GM12872 (cell line): ENCODE results near the gene KMT2C.

Source experiments
- TF ChIP-seq, protein P1 (sequence below): IDR thresholded peaks from 3 replicates; pipeline ENCODE4 v1.5.1; 2011; ENCODE audit warnings: low read depth, mild to moderate bottlenecking, low read length, moderate library complexity; ENCODE audit not compliant: insufficient read depth

The KMT2C gene

DNA sequence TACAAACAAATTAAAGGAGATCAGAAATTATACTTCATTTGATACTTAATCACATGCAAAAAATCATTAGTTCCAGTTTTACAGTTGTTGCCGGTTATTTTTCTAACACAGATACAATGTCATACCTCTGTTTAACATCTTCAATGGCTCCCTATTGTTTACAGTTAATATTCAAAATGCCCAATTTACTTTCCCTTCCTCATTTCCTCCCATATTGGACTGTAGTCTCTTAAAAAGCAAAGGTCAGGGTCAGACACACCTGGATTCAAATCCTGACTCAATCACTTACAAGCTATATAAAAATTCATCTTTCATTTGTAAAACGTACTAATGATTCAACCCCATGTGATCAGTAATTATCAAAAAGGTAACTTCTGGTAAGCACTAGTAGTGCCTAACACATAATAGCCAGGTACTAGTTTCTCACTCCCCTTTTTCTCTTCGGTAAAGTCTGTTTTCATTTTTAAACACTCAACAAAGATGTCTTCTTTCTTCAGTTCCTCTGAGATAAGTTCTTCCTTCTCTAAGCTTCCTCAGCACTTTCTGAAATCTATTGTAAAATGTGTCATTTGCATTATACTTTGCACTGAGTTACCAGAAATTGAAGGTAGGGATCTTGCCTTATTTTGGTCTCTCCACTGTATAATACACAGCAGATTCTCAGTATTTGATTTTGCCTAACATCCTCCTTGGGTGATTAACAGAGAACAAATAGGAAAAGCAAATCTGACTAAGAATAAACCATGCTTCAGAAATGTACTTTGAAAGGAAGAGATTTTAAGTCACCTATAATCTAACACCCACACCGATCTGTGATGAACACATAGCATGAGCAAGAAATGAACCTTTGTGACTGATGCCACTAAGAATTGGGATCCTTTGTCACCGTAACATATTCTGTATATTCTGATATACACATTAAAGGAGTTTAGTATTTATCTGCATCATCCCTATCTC, 16.1 kb downstream of the KMT2C start:
- TF ChIP-seq, protein P1, sequence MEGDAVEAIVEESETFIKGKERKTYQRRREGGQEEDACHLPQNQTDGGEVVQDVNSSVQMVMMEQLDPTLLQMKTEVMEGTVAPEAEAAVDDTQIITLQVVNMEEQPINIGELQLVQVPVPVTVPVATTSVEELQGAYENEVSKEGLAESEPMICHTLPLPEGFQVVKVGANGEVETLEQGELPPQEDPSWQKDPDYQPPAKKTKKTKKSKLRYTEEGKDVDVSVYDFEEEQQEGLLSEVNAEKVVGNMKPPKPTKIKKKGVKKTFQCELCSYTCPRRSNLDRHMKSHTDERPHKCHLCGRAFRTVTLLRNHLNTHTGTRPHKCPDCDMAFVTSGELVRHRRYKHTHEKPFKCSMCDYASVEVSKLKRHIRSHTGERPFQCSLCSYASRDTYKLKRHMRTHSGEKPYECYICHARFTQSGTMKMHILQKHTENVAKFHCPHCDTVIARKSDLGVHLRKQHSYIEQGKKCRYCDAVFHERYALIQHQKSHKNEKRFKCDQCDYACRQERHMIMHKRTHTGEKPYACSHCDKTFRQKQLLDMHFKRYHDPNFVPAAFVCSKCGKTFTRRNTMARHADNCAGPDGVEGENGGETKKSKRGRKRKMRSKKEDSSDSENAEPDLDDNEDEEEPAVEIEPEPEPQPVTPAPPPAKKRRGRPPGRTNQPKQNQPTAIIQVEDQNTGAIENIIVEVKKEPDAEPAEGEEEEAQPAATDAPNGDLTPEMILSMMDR, result no peak

DNA sequence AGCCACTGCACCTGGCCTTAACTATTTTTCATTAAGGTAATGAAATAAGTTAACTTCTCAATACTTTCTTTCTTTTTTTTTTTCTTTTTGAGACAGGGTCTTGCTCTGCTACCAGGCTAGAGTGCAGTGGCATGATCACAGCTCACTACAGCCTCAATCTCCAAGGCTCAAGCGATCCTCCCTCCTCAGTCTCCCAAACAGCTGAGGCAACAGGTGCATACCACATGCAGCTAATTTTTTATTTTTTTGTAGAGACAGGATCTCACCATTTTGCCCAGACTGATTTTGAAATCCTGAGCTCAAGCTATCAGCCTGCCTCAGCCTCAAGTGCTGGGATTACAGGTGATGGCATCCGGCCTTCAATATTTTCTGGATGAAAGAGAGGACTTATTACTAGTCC, 21.0 kb downstream of the KMT2C start:
- TF ChIP-seq, protein P1, result no peak

DNA sequence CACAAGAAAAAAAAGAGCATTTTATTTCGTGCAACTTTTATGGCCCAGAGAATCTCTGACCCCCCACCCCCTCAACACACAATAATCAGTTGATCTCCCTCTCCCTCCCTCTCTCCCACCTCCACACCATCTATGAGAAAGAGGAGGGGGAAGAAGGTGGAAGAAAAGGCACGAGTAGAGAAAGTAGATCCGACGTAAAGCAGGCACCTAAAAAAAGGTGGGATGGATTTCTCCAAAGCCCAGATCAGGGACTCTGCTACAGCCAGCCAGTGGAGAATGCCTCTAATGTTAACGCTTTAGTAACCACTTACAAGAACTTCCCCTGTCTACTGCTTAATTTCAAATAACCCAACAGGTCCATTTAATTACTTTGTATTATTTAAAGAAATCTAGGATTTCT, 24.4 kb downstream of the KMT2C start:
- TF ChIP-seq, protein P1, result no peak

DNA sequence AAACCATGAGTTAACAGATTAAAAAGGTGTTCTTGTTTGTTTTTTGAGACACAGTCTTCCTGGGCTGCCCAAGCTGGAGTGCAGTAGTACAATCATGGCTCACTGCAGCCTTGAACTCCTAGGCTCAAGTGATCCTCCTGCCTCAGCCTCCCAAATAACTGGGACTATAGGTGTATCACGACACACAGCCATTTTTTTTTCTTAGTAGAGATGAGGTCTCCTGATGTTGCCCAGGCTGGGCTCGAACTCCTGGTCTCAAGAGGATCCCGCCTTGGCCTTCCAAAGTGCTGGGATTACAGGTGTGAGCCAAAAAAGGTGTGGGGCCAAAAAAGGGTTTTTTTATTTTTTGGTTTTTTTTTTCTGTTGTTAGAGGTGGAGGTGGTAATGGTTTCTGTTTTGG, 29.3 kb downstream of the KMT2C start:
- TF ChIP-seq, protein P1, result no peak

DNA sequence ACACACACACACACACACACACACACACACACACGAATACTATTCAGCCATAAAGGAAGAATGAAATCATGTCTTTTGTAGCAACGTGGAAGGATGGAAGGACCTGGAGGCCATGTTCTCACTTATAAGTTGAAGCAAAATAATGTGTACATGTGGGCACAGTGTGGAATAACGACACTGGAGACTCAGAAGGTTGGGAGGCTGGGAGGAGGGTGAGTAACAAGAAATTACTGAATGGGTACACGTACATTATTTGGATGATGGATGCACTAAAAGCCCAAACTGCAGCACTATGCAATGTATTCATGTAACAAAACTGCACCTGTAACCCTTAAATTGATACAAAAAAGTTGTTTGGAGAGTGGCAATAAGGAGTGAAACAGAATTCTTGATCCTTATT, 32.1 kb downstream of the KMT2C start:
- TF ChIP-seq, protein P1, result no peak

DNA sequence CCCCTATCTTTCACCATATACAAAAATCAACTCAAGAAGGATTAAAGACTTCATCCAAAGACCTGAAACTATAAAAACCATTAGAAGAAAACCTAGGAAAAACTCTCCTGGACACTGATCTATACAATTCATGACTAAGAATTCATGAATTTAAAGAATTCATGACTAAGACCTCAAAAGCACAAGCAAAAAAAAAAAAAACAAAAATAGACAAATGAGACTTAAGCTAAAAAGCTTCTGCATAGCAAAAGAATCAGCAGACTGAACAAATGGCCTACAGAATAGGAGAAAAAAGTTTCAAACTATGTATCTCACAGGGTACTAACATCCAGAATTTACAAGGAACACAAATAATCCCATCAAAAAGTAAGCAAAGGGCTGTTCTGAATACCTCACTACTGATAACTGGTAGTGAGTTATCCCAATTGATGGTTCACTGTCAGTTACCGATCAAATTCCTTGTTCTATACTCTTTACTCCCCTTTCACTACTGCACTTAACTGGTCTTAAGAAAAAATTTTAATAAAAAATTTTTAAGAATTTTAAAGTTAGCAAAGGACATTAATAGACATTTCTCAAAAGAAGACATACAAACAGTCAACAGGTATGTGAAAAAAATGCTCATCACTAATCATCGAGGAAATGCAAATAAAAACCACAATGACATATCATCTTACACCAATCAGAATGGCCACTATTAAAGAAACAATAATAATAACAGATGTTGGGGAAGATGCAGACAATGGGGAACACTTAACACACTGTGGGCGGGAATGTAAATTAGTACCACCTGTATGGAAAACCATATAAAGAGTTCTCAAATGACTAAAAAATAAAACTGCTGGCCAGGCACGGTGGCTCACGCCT, 33.2 kb downstream of the KMT2C start:
- TF ChIP-seq, protein P1, result no peak

DNA sequence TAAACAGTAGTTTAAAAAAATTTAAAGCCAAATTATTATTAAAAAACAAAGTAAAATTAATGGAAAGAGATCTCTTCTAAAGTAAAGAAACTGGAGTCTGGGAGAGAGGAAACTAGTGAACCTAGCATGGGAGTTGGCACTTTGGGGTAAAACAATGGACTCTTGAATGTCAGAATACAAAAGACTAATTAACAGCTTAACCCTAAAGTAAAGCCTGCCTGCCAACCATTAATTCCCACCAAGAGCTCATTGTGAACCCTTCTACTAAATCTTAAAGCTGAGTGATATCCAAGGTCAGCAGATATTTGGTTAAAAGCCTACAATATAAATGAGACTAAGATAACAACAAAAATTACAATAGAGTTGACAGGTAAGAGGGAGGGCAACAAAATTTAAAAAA, 36.5 kb downstream of the KMT2C start:
- TF ChIP-seq, protein P1, result no peak
